OCI-LY3 (cell line): ENCODE results near the gene DNAI2.

Experiments used
- H2AFZ ChIP-seq: fragments of 200-600, 300-600 bp; shearing (Covaris generic); 2 replicates; pipeline ENCODE4 v1.6.0; 2014; ENCODE audit warnings: antibody characterized with exemption, low read depth, low read length
- H3K27ac ChIP-seq: fragments of 200-600, 300-600 bp; sonication (generic); 2 replicates; pipeline ENCODE4 v1.5.1; 2014; ENCODE audit warnings: mild to moderate bottlenecking, low read length, moderate library complexity, mixed read lengths
- H3K27me3 ChIP-seq: fragments of 200-600, 300-600 bp; sonication (generic); 2 replicates; pipeline ENCODE4 v1.6.1; 2014; ENCODE audit warnings: low read depth, low read length, mixed read lengths
- H3K36me3 ChIP-seq: fragments of 200-600, 300-600 bp; sonication (generic); replicated peaks from 2 replicates; pipeline ENCODE3; 2014; ENCODE audit warnings: low read depth, low read length, mixed read lengths
- H3K4me1 ChIP-seq: fragments of 300-600, 200-600 bp; sonication (generic); 2 replicates; pipeline ENCODE4 v1.6.1; 2014; ENCODE audit warnings: low read length, mixed read lengths
- H3K4me2 ChIP-seq: fragments of 200-600, 300-600 bp; sonication (generic); 2 replicates; pipeline ENCODE4 v1.6.1; 2014; ENCODE audit warnings: low read length, mixed read lengths
- H3K4me3 ChIP-seq: fragments of 300-600, 200-600 bp; sonication (generic); 2 replicates; pipeline ENCODE4 v1.5.1; 2014; ENCODE audit warnings: antibody characterized with exemption, mild to moderate bottlenecking, low read length, moderate library complexity
- H3K79me2 ChIP-seq: fragments of 300-600, 200-600 bp; shearing (Covaris generic); 2 replicates; pipeline ENCODE4 v1.6.1; 2014; ENCODE audit warnings: mild to moderate bottlenecking, low read length, mixed read lengths
- H3K9ac ChIP-seq: fragments of 300-600, 200-600 bp; shearing (Covaris generic); 2 replicates; pipeline ENCODE4 v1.6.0; 2014; ENCODE audit warnings: mild to moderate bottlenecking, low read length, moderate library complexity
- H3K9me3 ChIP-seq: fragments of 200-600, 300-600 bp; shearing (Covaris generic); 2 replicates; pipeline ENCODE4 v1.6.1; 2014; ENCODE audit warnings: low read length, mixed read lengths; ENCODE audit not compliant: insufficient read depth
- H4K20me1 ChIP-seq: fragments of 200-600, 300-600 bp; sonication (generic); 2 replicates; pipeline ENCODE4 v1.6.1; 2016; ENCODE audit warnings: low read length, mixed read lengths; ENCODE audit not compliant: insufficient read depth
- CTCF ChIP-seq: fragments of 200-600, 300-600 bp; sonication (generic); IDR thresholded peaks from 2 replicates; pipeline ENCODE4 v1.5.1; 2014; ENCODE audit warnings: antibody characterized with exemption, low read length, low read depth
- EZH2phosphoT487 ChIP-seq: fragments of 200-600 bp; shearing (Covaris generic); IDR thresholded peaks from 2 replicates; pipeline ENCODE4 v1.6.1; 2018; ENCODE audit warnings: antibody characterized with exemption, mixed run types, low read depth

DNAI2 gene

GRCh38 chr17:74355065-74355464, 81.0 kb downstream of the DNAI2 start:
- Histone ChIP-seq H3K27ac (no peak overlapping the region), H3K4me2 (no peak overlapping the region)

GRCh38 chr17:74356646-74357465, 82.8 kb downstream of the DNAI2 start:
- H3K9me3 ChIP-seq = no peaks in the 10 kb centered on the region
- H3K27me3 ChIP-seq = no peaks in the 10 kb centered on the region; the same call in 1 of the 2 replicates
- H3K4me3 ChIP-seq = no peak overlapping the region
- H3K36me3 ChIP-seq = no peaks in the 10 kb centered on the region
- H3K27ac ChIP-seq = no peak overlapping the region
- no peak overlapping the region for H2AFZ ChIP-seq
- TF ChIP-seq EZH2phosphoT487 (no peak), CTCF (no peak)
- H4K20me1 ChIP-seq = no peaks in the 10 kb centered on the region
- no peaks in the 10 kb centered on the region for H3K79me2 ChIP-seq
- H3K4me1 ChIP-seq = no peaks in the 10 kb centered on the region
- no peak overlapping the region for H3K4me2 ChIP-seq
- H3K9ac ChIP-seq = no peak overlapping the region

More at GRCh38 chr17:74355065-74355464, 81.0 kb downstream of the DNAI2 start:
- Histone ChIP-seq H3K4me3 (no peak overlapping the region), H3K4me1 (no peaks in the 10 kb centered on the region), H3K27me3 (no peaks in the 10 kb centered on the region; the same call in 1 of the 2 replicates), H2AFZ (no peak overlapping the region), H3K9me3 (no peaks in the 10 kb centered on the region), H3K9ac (no peak overlapping the region), H3K36me3 (no peaks in the 10 kb centered on the region), H3K79me2 (no peaks in the 10 kb centered on the region), H4K20me1 (no peaks in the 10 kb centered on the region)
- no peak for TF ChIP-seq CTCF
- no peak for TF ChIP-seq EZH2phosphoT487

- Histone ChIP-seq H3K4me1 (no peaks in the 10 kb centered on the region), H4K20me1 (no peaks in the 10 kb centered on the region), H3K9ac (no peak overlapping the region), H3K9me3 (no peaks in the 10 kb centered on the region), H3K79me2 (no peaks in the 10 kb centered on the region), H3K36me3 (no peaks in the 10 kb centered on the region), H3K27me3 (no peaks in the 10 kb centered on the region; the same call in 1 of the 2 replicates), H3K27ac (no peak overlapping the region), H2AFZ (no peak overlapping the region), H3K4me2 (no peak overlapping the region), H3K4me3 (no peak overlapping the region)
- TF ChIP-seq EZH2phosphoT487 (no peak), CTCF (no peak)
These were observed 83.4 kb downstream of the DNAI2 start for GRCh38 chr17:74357466-74357809.

- no peak overlapping the region for H2AFZ ChIP-seq
- no peaks in the 10 kb centered on the region for H3K79me2 ChIP-seq
- H3K4me2 ChIP-seq = no peak overlapping the region
- no peaks in the 10 kb centered on the region for H3K4me1 ChIP-seq
- no peaks in the 10 kb centered on the region for H4K20me1 ChIP-seq
- H3K4me3 ChIP-seq = no peak overlapping the region
- TF ChIP-seq EZH2phosphoT487 = no peak
- TF ChIP-seq CTCF = no peak
- H3K36me3 ChIP-seq = no peaks in the 10 kb centered on the region
- H3K9ac ChIP-seq = no peak overlapping the region
- no peak overlapping the region for H3K27ac ChIP-seq
- no peaks in the 10 kb centered on the region for H3K9me3 ChIP-seq
- no peaks in the 10 kb centered on the region; the same call in 1 of the 2 replicates for H3K27me3 ChIP-seq
These were observed 84.7 kb downstream of the DNAI2 start for GRCh38 chr17:74358697-74359096.
